Measurements from ENCODE around the gene VWA7.

The VWA7 gene

DNA sequence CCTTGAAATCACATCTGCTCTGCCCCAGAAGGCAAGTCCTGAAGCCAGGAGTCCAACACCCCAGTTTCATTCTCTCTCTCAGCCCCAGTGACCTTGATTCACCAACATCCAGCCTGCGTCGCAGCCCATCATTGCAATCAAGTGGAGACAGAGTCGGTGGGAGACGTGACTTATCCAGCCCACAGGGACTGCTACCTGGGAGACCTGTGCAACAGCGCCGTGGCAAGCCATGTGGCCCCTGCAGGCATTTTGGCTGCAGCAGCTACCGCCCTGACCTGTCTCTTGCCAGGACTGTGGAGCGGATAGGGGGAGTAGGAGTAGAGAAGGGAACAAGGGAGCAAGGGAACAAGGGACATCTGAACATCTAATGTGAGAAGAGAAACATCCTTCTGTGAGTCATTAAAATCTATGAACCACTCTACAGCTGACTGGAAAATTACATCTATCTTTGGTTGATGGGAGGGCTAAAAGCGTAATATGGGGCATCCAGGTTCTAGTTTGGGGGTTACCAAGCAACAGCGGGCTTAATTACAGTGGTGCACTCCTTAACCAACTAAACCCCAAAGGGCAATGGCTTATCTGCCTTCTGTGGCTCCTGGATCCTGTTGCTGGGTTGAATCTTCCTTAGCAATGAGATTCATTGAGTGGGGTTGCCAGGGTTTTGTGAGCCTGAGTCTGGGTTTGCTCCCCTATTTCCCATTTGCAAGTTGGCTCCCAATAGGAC lies 59.5 kb downstream of the VWA7 start:
- TF ChIP-seq, protein P1, sequence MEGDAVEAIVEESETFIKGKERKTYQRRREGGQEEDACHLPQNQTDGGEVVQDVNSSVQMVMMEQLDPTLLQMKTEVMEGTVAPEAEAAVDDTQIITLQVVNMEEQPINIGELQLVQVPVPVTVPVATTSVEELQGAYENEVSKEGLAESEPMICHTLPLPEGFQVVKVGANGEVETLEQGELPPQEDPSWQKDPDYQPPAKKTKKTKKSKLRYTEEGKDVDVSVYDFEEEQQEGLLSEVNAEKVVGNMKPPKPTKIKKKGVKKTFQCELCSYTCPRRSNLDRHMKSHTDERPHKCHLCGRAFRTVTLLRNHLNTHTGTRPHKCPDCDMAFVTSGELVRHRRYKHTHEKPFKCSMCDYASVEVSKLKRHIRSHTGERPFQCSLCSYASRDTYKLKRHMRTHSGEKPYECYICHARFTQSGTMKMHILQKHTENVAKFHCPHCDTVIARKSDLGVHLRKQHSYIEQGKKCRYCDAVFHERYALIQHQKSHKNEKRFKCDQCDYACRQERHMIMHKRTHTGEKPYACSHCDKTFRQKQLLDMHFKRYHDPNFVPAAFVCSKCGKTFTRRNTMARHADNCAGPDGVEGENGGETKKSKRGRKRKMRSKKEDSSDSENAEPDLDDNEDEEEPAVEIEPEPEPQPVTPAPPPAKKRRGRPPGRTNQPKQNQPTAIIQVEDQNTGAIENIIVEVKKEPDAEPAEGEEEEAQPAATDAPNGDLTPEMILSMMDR (IDR thresholded peaks at IDR 0.05; ENCODE audit: extremely low read depth, insufficient read depth, missing control alignments), result no peak
- in situ Hi-C loops (cut with MboI; ENCODE audit: low pct_unique_long_range_greater_than_20kb, low sequenced_read_pairs, unreplicated experiment), result no loop called here
- DNase-seq (ENCODE audit: low spot score), result no peak

Data from GM13977 (cell line).